HUES6 (cell line): ENCODE measurements around the gene MRPL18.
"Not testable (repeated sequence)": the region's sequence is repeated elsewhere in the genome, so short reads cannot be mapped to it uniquely, and the experiment has no call there.

ENCODE experiments used
- H3K27ac ChIP-seq: 2 replicates; pipeline ENCODE4 v1.7.0; 2013; ENCODE audit warnings: low read depth, mild to moderate bottlenecking, low read length, inconsistent platforms
- H3K27me3 ChIP-seq: 2 replicates; pipeline ENCODE4 v1.6.1; 2013; ENCODE audit warnings: low read length; ENCODE audit not compliant: control insufficient read depth, insufficient read depth
- H3K36me3 ChIP-seq: 2 replicates; pipeline ENCODE4 v1.6.1; 2013; ENCODE audit warnings: low read length; ENCODE audit not compliant: control insufficient read depth, insufficient read depth
- H3K4me1 ChIP-seq: 2 replicates; pipeline ENCODE4 v1.6.1; 2013; ENCODE audit warnings: low read length; ENCODE audit not compliant: control insufficient read depth, insufficient read depth
- H3K4me3 ChIP-seq: 2 replicates; pipeline ENCODE4 v1.5.1; 2013; ENCODE audit warnings: low read depth, low read length
- H3K9ac ChIP-seq: one replicate; pipeline ENCODE4 v1.6.1; 2013; ENCODE audit warnings: mild to moderate bottlenecking, low read length
- H3K9me3 ChIP-seq: 2 replicates; pipeline ENCODE4 v1.6.1; 2013; ENCODE audit warnings: low read depth, low read length; ENCODE audit not compliant: control insufficient read depth, insufficient read depth

MRPL18 gene

GRCh38 chr6:159790149-159790955 lies at the start of gene MRPL18:
Gene MRPL18 (plus strand): TSS chr6:159790467. CDS start chr6:159790588, 121 bp downstream.
- H3K9ac ChIP-seq: peak within 1 kb of the TSS; percentile 91
- peak within 1 kb of the TSS; percentile 69 for H3K27ac ChIP-seq
- H3K9me3 ChIP-seq: no peaks in the 10 kb centered on the region
- no peaks in the 10 kb centered on the region for H3K27me3 ChIP-seq
- peak within 1 kb of the TSS; percentile 94 for H3K4me3 ChIP-seq
- peaks cover 60% of the 10 kb centered on the region for H3K36me3 ChIP-seq
- peaks cover 24% of the 10 kb centered on the region for H3K4me1 ChIP-seq

- Histone ChIP-seq H3K4me1 (no peaks in the 10 kb centered on the region), H3K9me3 (no peaks in the 10 kb centered on the region), H3K27me3 (no peaks in the 10 kb centered on the region), H3K36me3 (peaks cover 98% of the 10 kb centered on the region), H3K9ac (no peak overlapping the region), H3K27ac (no peak overlapping the region), H3K4me3 (no peak overlapping the region)
Observed at GRCh38 chr6:159742165-159742564, 48.1 kb upstream of the MRPL18 start.

GRCh38 chr6:159745081-159745480 lies 45.2 kb upstream of the MRPL18 start:
- no peaks in the 10 kb centered on the region for H3K27me3 ChIP-seq
- H3K27ac ChIP-seq: no peak overlapping the region
- no peak overlapping the region for H3K9ac ChIP-seq
- H3K36me3 ChIP-seq: peaks cover 100% of the 10 kb centered on the region
- no peaks in the 10 kb centered on the region for H3K9me3 ChIP-seq
- H3K4me1 ChIP-seq: no peaks in the 10 kb centered on the region
- no peak overlapping the region for H3K4me3 ChIP-seq

GRCh38 chr6:159746759-159747158 lies 43.5 kb upstream of the MRPL18 start:
- peaks cover 100% of the 10 kb centered on the region for H3K36me3 ChIP-seq
- no peak overlapping the region for H3K27ac ChIP-seq
- no peaks in the 10 kb centered on the region for H3K9me3 ChIP-seq
- no peaks in the 10 kb centered on the region for H3K27me3 ChIP-seq
- H3K4me3 ChIP-seq: no peak overlapping the region
- H3K9ac ChIP-seq: no peak overlapping the region
- no peaks in the 10 kb centered on the region for H3K4me1 ChIP-seq

- not testable (repeated sequence) for H3K27ac ChIP-seq, H3K4me3 ChIP-seq, H3K27me3 ChIP-seq, H3K9me3 ChIP-seq, H3K4me1 ChIP-seq, H3K9ac ChIP-seq
- peaks cover 100% of the 10 kb centered on the region for H3K36me3 ChIP-seq
Observed at GRCh38 chr6:159748127-159748526, 42.1 kb upstream of the MRPL18 start.

GRCh38 chr6:159751448-159751847 lies 38.8 kb upstream of the MRPL18 start:
- H3K27ac ChIP-seq: no peak overlapping the region
- no peaks in the 10 kb centered on the region for H3K9me3 ChIP-seq
- H3K27me3 ChIP-seq: no peaks in the 10 kb centered on the region
- peaks cover 99% of the 10 kb centered on the region for H3K36me3 ChIP-seq
- H3K4me1 ChIP-seq: no peaks in the 10 kb centered on the region
- H3K9ac ChIP-seq: no peak overlapping the region
- H3K4me3 ChIP-seq: no peak overlapping the region

- H3K36me3 ChIP-seq: peaks cover 98% of the 10 kb centered on the region
Observed at GRCh38 chr6:159753081-159753872, 37.0 kb upstream of the MRPL18 start.

GRCh38 chr6:159754401-159754800 lies 35.9 kb upstream of the MRPL18 start:
- Histone ChIP-seq H3K27me3 (no peaks in the 10 kb centered on the region), H3K27ac (no peak overlapping the region), H3K9me3 (no peaks in the 10 kb centered on the region), H3K4me1 (no peaks in the 10 kb centered on the region; the same call in 1 of the 2 replicates), H3K36me3 (peaks cover 92% of the 10 kb centered on the region), H3K4me3 (no peak overlapping the region), H3K9ac (no peak overlapping the region)

More at GRCh38 chr6:159753081-159753872, 37.0 kb upstream of the MRPL18 start:
- Histone ChIP-seq H3K27ac (no peak overlapping the region), H3K27me3 (no peaks in the 10 kb centered on the region), H3K9ac (no peak overlapping the region), H3K4me1 (no peaks in the 10 kb centered on the region; the same call in 1 of the 2 replicates), H3K4me3 (no peak overlapping the region), H3K9me3 (no peaks in the 10 kb centered on the region)

- Histone ChIP-seq H3K4me3 (no peak overlapping the region), H3K36me3 (peaks cover 84% of the 10 kb centered on the region), H3K27ac (no peak overlapping the region), H3K9me3 (no peaks in the 10 kb centered on the region), H3K27me3 (no peaks in the 10 kb centered on the region), H3K4me1 (peaks cover 8% of the 10 kb centered on the region; the same call in 1 of the 2 replicates), H3K9ac (no peak overlapping the region)
Observed at GRCh38 chr6:159754959-159755914, 35.0 kb upstream of the MRPL18 start.

- peaks cover 71% of the 10 kb centered on the region for H3K36me3 ChIP-seq
- no peak overlapping the region for H3K27ac ChIP-seq
- no peak overlapping the region for H3K4me3 ChIP-seq
- no peaks in the 10 kb centered on the region for H3K27me3 ChIP-seq
- no peaks in the 10 kb centered on the region for H3K9me3 ChIP-seq
- peaks cover 17% of the 10 kb centered on the region for H3K4me1 ChIP-seq
- H3K9ac ChIP-seq: no peak overlapping the region
Observed at GRCh38 chr6:159756508-159756907, 33.8 kb upstream of the MRPL18 start.
